AG09319 (cell line): ENCODE data around the gene TBX3.
A peak's percentile ranks its signal among the peaks of the same experiment; 100 is the strongest.

Source experiments
- DNase-seq: peaks from one replicate; pipeline ENCODE4 v3.0.0-alpha.2; 2010; ENCODE audit warnings: low read depth; ENCODE audit errors: extremely low read depth
- TF ChIP-seq, protein P1 (sequence below): IDR thresholded peaks from 2 replicates; pipeline ENCODE4 v1.5.1; 2011; ENCODE audit warnings: low read depth, mild to moderate bottlenecking, inconsistent platforms, low read length, moderate library complexity

TBX3 gene

GRCh38 chr12:114670291-114670980 is 13.5 kb downstream of the TBX3 start:
- no peak for DNase-seq
- TF ChIP-seq, protein P1, sequence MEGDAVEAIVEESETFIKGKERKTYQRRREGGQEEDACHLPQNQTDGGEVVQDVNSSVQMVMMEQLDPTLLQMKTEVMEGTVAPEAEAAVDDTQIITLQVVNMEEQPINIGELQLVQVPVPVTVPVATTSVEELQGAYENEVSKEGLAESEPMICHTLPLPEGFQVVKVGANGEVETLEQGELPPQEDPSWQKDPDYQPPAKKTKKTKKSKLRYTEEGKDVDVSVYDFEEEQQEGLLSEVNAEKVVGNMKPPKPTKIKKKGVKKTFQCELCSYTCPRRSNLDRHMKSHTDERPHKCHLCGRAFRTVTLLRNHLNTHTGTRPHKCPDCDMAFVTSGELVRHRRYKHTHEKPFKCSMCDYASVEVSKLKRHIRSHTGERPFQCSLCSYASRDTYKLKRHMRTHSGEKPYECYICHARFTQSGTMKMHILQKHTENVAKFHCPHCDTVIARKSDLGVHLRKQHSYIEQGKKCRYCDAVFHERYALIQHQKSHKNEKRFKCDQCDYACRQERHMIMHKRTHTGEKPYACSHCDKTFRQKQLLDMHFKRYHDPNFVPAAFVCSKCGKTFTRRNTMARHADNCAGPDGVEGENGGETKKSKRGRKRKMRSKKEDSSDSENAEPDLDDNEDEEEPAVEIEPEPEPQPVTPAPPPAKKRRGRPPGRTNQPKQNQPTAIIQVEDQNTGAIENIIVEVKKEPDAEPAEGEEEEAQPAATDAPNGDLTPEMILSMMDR = no peak

- TF ChIP-seq, protein P1 = no peak
- DNase-seq = peak; percentile 84
Observed at GRCh38 chr12:114669401-114670290, 14.3 kb downstream of the TBX3 start.

DNA sequence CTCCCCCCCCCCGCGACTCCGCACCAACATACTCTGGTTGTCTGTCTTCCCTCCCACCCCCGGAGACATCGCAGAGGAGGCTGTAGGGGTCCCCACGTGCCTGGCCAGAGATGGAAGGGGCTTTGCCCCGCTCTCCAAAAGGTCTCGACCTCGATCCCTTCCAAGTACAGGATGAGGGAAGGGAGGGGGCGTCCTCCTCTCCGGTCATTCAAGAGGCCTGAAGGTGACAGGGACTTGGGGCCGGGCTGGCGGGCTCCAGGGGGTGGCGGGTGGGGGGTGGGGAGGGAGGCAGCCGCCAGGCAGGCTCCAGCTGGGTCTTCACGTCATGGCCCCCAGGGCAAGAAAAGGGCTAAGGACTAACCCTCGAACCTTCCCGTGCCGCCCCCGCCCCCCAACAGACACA is 15.1 kb downstream of the TBX3 start:
- no peak for DNase-seq
- TF ChIP-seq, protein P1 = no peak

GRCh38 chr12:114668151-114668885 is 15.7 kb downstream of the TBX3 start:
- TF ChIP-seq, protein P1 = peak; percentile 56
- peak; percentile 79 for DNase-seq

GRCh38 chr12:114667669-114668150 is 16.3 kb downstream of the TBX3 start:
- no peak for DNase-seq
- TF ChIP-seq, protein P1 = no peak

DNA sequence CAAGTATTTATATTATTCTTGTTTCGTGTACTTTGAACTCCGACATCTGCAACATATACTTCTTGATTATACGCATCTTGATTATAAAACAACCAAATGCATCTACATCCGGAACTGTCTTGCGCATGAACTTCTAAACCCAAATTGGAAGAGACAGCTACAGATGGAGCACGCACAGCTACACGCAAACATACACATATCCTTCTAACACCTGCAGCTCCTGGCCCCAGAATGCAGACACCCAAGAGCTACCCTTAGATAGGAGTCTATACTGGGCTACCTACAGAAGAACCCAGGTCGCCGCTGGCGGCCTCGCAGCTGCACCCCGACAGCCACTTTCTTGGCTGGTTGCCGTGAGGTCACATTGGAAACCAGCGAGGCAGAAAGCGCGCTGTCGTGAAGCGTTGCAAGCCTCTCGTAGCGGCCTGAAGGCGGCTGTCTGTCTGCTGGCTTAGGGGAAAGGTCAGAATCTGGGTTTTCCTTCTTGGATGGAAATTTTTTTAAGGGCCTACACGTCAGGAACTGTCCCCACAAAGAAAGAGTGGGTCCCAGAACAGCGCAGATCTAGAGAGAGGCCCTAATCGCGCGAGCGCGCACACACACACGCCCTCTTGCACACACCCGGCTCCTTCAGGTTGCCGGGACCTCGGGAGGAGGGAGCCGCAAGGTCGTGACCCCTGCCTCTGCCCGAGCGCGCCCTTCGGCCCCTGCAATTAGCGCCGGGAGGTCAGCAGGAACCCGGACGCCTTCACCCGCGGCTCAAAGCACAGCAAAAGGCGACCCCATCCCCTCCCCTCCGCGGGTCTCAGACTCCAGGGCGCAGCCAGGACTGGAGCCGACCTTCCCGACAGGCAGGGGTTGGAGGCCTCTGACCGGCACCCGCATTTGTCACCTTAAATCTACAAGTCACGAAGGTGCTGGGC is 17.0 kb downstream of the TBX3 start:
- DNase-seq = peak; percentile 84
- TF ChIP-seq, protein P1 = no peak
